MG63 (cell line): ENCODE data around the gene SEMA4D. TPM values are rescaled to one million over a fixed set of nuclear protein-coding genes. Genes with fewer than 3 reads are reported as not detected.

Experiments
- DNase-seq: peaks from one replicate; pipeline ENCODE4 v3.0.0-alpha.2; 2020
- H3K27me3 ChIP-seq: fragments of 250-450 bp; sonication (Bioruptor Pico); 2 replicates; pipeline ENCODE4 v1.5.1; 2020; ENCODE audit warnings: mild to moderate bottlenecking, moderate library complexity
- H3K36me3 ChIP-seq: fragments of 250-450 bp; sonication (Bioruptor Pico); 2 replicates; pipeline ENCODE4 v1.5.1; 2020; ENCODE audit warnings: mild to moderate bottlenecking, moderate library complexity
- H3K4me3 ChIP-seq: fragments of 250-450 bp; sonication (Bioruptor Pico); 2 replicates; pipeline ENCODE4 v1.5.1; 2020; ENCODE audit warnings: mild to moderate bottlenecking, moderate library complexity
- H3K9me3 ChIP-seq: fragments of 250-450 bp; sonication (Bioruptor Pico); 2 replicates; pipeline ENCODE4 v1.5.1; 2020; ENCODE audit warnings: mild to moderate bottlenecking, moderate library complexity
- total RNA-seq: library from RNA; depleted of rRNA; stranded (reverse); fragments of >200 nt; shearing (Covaris generic); gene quantifications from 2 replicates; pipeline ENCODE4 v1.2.3, GENCODE V29; 2014; ENCODE audit warnings: low replicate concordance

Gene SEMA4D
- total RNA-seq, 1 experiment from 2014 or later, result 0.23 TPM

GRCh38 chr9:89448381-89448780 is 49.5 kb downstream of the SEMA4D start:
- DNase-seq, result no peak
- H3K27me3 ChIP-seq, result no peaks in the 10 kb centered on the region
- no peaks in the 10 kb centered on the region for H3K9me3 ChIP-seq
- H3K36me3 ChIP-seq, result no peaks in the 10 kb centered on the region
- no peak overlapping the region for H3K4me3 ChIP-seq

GRCh38 chr9:89447416-89447815 is 50.5 kb downstream of the SEMA4D start:
- Histone ChIP-seq H3K9me3 (no peaks in the 10 kb centered on the region), H3K36me3 (no peaks in the 10 kb centered on the region)
- no peak for DNase-seq

GRCh38 chr9:89446961-89447310 is 51.0 kb downstream of the SEMA4D start:
- Histone ChIP-seq H3K27me3 (no peaks in the 10 kb centered on the region), H3K36me3 (no peaks in the 10 kb centered on the region), H3K9me3 (no peaks in the 10 kb centered on the region), H3K4me3 (no peak overlapping the region)
- DNase-seq, result no peak

More at GRCh38 chr9:89447416-89447815, 50.5 kb downstream of the SEMA4D start:
- Histone ChIP-seq H3K4me3 (no peak overlapping the region), H3K27me3 (no peaks in the 10 kb centered on the region)

- no peak for DNase-seq
- Histone ChIP-seq H3K27me3 (no peaks in the 10 kb centered on the region), H3K9me3 (no peaks in the 10 kb centered on the region), H3K36me3 (no peaks in the 10 kb centered on the region), H3K4me3 (no peak overlapping the region)
These were observed 51.5 kb downstream of the SEMA4D start for GRCh38 chr9:89446261-89446960.

- H3K36me3 ChIP-seq, result no peaks in the 10 kb centered on the region
- DNase-seq, result no peak
- no peaks in the 10 kb centered on the region for H3K9me3 ChIP-seq
- H3K27me3 ChIP-seq, result no peaks in the 10 kb centered on the region
- no peak overlapping the region for H3K4me3 ChIP-seq
These were observed 52.1 kb downstream of the SEMA4D start for GRCh38 chr9:89445801-89446251.

- no peak for DNase-seq
- H3K27me3 ChIP-seq, result no peaks in the 10 kb centered on the region
- H3K36me3 ChIP-seq, result no peaks in the 10 kb centered on the region
- no peaks in the 10 kb centered on the region for H3K9me3 ChIP-seq
- no peak overlapping the region for H3K4me3 ChIP-seq
These were observed 52.8 kb downstream of the SEMA4D start for GRCh38 chr9:89444925-89445765.

- no peaks in the 10 kb centered on the region for H3K27me3 ChIP-seq
- DNase-seq, result no peak
These were observed 53.6 kb downstream of the SEMA4D start for GRCh38 chr9:89444274-89444673.

GRCh38 chr9:89442981-89443814 is 54.7 kb downstream of the SEMA4D start:
- no peaks in the 10 kb centered on the region for H3K9me3 ChIP-seq
- DNase-seq, result no peak
- H3K4me3 ChIP-seq, result no peak overlapping the region
- no peaks in the 10 kb centered on the region for H3K27me3 ChIP-seq
- H3K36me3 ChIP-seq, result no peaks in the 10 kb centered on the region

More at GRCh38 chr9:89444274-89444673, 53.6 kb downstream of the SEMA4D start:
- no peaks in the 10 kb centered on the region for H3K36me3 ChIP-seq
- H3K4me3 ChIP-seq, result no peak overlapping the region
- H3K9me3 ChIP-seq, result no peaks in the 10 kb centered on the region

GRCh38 chr9:89442501-89442978 is 55.4 kb downstream of the SEMA4D start:
- H3K9me3 ChIP-seq, result no peaks in the 10 kb centered on the region
- no peak for DNase-seq
- H3K4me3 ChIP-seq, result no peak overlapping the region
- H3K27me3 ChIP-seq, result no peaks in the 10 kb centered on the region
- H3K36me3 ChIP-seq, result no peaks in the 10 kb centered on the region

GRCh38 chr9:89441986-89442385 is 55.9 kb downstream of the SEMA4D start:
- DNase-seq, result no peak
- Histone ChIP-seq H3K4me3 (no peak overlapping the region), H3K9me3 (no peaks in the 10 kb centered on the region), H3K27me3 (no peaks in the 10 kb centered on the region), H3K36me3 (no peaks in the 10 kb centered on the region)

GRCh38 chr9:89441655-89441970 is 56.3 kb downstream of the SEMA4D start:
- H3K4me3 ChIP-seq, result no peak overlapping the region
- no peak for DNase-seq
- no peaks in the 10 kb centered on the region for H3K9me3 ChIP-seq
- H3K36me3 ChIP-seq, result no peaks in the 10 kb centered on the region
- no peaks in the 10 kb centered on the region for H3K27me3 ChIP-seq

- H3K36me3 ChIP-seq, result no peaks in the 10 kb centered on the region
- no peaks in the 10 kb centered on the region for H3K27me3 ChIP-seq
- H3K9me3 ChIP-seq, result no peaks in the 10 kb centered on the region
- peak; percentile 13 for DNase-seq
- H3K4me3 ChIP-seq, result no peak overlapping the region
These were observed 56.8 kb downstream of the SEMA4D start for GRCh38 chr9:89440951-89441654.

GRCh38 chr9:89440548-89440947 is 57.4 kb downstream of the SEMA4D start:
- peak; percentile 23 for DNase-seq
- H3K36me3 ChIP-seq, result no peaks in the 10 kb centered on the region
- no peak overlapping the region for H3K4me3 ChIP-seq
- H3K27me3 ChIP-seq, result no peaks in the 10 kb centered on the region
- no peaks in the 10 kb centered on the region for H3K9me3 ChIP-seq

GRCh38 chr9:89440046-89440445 is 57.9 kb downstream of the SEMA4D start:
- H3K4me3 ChIP-seq, result no peak overlapping the region
- no peaks in the 10 kb centered on the region for H3K9me3 ChIP-seq
- no peaks in the 10 kb centered on the region for H3K27me3 ChIP-seq
- DNase-seq, result no peak
- H3K36me3 ChIP-seq, result no peaks in the 10 kb centered on the region

- no peak for DNase-seq
- no peaks in the 10 kb centered on the region for H3K9me3 ChIP-seq
- H3K36me3 ChIP-seq, result no peaks in the 10 kb centered on the region
- no peak overlapping the region for H3K4me3 ChIP-seq
- H3K27me3 ChIP-seq, result no peaks in the 10 kb centered on the region
These were observed 58.3 kb downstream of the SEMA4D start for GRCh38 chr9:89439571-89439970.

- H3K27me3 ChIP-seq, result no peaks in the 10 kb centered on the region
- DNase-seq, result no peak
- no peaks in the 10 kb centered on the region for H3K36me3 ChIP-seq
- no peaks in the 10 kb centered on the region for H3K9me3 ChIP-seq
- H3K4me3 ChIP-seq, result no peak overlapping the region
These were observed 59.7 kb downstream of the SEMA4D start for GRCh38 chr9:89438194-89438593.
